Measurements from ENCODE around the gene FBXW10. TPM values are rescaled to one million over a fixed set of nuclear protein-coding genes. Genes with fewer than 3 reads are reported as not detected.
"Not testable (repeated sequence)": the region's sequence is repeated elsewhere in the genome, so short reads cannot be mapped to it uniquely, and the experiment has no call there.

The FBXW10 gene, protein sequence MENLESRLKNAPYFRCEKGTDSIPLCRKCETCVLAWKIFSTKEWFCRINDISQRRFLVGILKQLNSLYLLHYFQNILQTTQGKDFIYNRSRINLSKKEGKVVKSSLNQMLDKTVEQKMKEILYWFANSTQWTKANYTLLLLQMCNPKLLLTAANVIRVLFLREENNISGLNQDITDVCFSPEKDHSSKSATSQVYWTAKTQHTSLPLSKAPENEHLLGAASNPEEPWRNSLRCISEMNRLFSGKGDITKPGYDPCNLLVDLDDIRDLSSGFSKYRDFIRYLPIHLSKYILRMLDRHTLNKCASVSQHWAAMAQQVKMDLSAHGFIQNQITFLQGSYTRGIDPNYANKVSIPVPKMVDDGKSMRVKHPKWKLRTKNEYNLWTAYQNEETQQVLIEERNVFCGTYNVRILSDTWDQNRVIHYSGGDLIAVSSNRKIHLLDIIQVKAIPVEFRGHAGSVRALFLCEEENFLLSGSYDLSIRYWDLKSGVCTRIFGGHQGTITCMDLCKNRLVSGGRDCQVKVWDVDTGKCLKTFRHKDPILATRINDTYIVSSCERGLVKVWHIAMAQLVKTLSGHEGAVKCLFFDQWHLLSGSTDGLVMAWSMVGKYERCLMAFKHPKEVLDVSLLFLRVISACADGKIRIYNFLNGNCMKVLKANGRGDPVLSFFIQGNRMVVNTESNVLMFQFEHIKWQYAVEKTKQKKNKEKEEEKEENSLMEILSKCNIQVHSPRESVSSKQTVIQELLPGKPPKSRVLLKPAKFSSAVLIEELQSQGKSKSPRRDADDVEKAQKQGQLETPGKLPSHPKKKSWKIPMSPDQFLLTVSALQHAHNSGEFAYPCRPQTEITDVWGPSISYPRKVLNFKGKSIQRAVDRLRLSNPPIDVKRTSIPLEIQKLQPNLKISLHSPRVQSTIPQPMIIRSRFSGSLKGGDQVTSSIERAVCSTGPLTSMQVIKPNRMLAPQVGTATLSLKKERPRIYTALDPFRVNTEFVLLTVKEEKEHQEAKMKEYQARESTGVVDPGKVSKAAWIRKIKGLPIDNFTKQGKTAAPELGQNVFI
- total RNA-seq = not detected

DNA sequence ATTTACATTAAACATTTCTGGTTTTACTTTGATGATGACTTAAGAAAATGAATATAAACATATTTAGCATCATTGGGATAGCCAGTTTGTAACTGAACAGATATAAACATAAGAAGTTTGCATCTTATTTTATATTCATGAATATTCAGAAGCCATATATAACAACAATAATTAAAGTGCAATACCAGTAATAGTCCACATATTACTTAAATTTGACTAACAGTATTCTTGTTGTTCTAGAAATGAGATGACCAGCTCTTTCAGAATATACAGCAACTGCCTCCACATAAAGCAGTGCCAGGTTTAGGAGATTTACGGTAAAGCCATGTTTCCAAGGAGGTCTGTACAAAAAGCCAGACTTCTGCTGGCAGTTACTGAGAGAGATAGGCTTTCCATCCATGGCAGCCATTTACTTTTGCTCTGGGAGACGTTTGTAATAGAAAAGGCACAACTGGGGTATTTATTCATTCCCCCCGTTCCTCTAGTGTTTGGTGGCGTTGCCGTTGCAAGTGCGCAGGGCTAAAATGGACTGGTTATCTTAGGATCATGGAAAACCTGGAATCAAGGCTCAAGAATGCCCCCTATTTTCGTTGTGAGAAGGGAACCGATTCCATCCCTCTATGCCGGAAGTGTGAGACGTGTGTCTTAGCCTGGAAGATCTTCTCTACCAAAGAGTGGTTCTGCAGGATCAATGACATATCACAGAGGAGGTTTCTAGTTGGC is at the start of gene FBXW10:
Gene FBXW10, plus strand, starts transcription at position 356 of the 723 bp plus-strand sequence. Its CDS starts 191 bp downstream, at position 547.
- not testable (repeated sequence) for H3K4me1 ChIP-seq (ENCODE audit: control insufficient read depth in 3 of 3, insufficient read depth in 3 of 3, low read length in 3 of 3); H3K36me3 ChIP-seq (ENCODE audit: control insufficient read depth in 3 of 3, insufficient read depth in 3 of 3, low read length in 3 of 3); H3K9ac ChIP-seq (ENCODE audit: low read depth in 1 of 3, low read length in 3 of 3); H3K27me3 ChIP-seq (ENCODE audit: control insufficient read depth in 3 of 3, insufficient read depth in 3 of 3, low read length in 3 of 3); H3K4me3 ChIP-seq (ENCODE audit: low read length in 3 of 3); H3K27ac ChIP-seq (ENCODE audit: low read depth, low read length); H3K9me3 ChIP-seq (ENCODE audit: control insufficient read depth in 3 of 3, low read length in 3 of 3)

DNA sequence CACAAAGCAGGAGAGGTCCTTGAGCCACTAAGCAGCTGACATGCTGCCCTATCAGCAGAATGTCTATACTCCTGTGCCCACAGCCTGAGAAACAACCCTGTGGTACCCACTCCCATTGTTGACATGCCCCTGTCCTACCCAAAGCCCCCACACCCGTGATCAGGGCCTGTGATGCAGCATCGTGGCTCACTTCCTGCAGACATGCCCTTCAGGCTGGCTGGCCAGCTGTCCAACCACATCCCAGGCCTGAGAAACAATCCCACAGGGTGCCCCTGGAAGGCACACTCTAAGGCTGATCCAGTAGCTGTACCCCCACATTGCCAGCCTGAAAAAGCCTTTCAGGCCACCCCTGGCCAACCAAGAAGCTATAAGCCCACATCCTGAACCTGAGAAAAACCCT is 48.7 kb upstream of the FBXW10 start:
- H3K4me3 ChIP-seq (ENCODE audit: low read length in 3 of 3); H3K9me3 ChIP-seq (ENCODE audit: control insufficient read depth in 3 of 3, low read length in 3 of 3); H3K9ac ChIP-seq (ENCODE audit: low read depth in 1 of 3, low read length in 3 of 3); H3K27me3 ChIP-seq (ENCODE audit: control insufficient read depth in 3 of 3, insufficient read depth in 3 of 3, low read length in 3 of 3); H3K4me1 ChIP-seq (ENCODE audit: control insufficient read depth in 3 of 3, insufficient read depth in 3 of 3, low read length in 3 of 3); H3K27ac ChIP-seq (ENCODE audit: low read depth, low read length); H3K36me3 ChIP-seq (ENCODE audit: control insufficient read depth in 3 of 3, insufficient read depth in 3 of 3, low read length in 3 of 3): not testable (repeated sequence)

DNA sequence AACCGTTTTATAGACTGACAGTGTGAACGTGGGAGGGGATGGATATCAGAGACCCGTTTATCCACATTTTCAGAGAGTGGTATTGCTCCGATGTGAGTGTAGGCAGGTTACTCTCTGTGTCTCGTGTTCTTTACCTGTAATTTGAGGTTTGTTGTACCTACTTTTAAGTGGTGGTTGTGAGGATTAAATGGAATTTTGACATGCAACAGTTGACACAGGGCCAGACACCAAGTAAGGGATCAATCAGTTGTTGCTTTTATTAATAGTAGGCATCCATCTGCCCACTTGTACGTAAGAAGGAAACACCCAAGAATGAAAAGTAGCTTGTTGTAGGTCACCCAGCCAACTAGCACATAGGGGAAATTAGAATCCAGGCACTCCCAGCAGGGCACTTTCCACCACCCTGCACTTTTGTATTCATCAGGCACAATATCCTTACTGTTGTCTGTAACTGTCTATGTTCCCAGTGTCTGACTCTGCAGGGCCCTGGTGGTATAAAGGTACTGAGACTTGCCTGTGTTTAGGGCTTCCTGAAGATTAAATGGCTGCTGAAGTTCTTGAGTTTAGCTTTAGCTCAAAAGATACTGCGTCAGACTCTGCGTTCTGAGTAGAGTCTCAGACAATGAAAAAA is 45.3 kb upstream of the FBXW10 start:
- not testable (repeated sequence) for H3K36me3 ChIP-seq (ENCODE audit: control insufficient read depth in 3 of 3, insufficient read depth in 3 of 3, low read length in 3 of 3); H3K9me3 ChIP-seq (ENCODE audit: control insufficient read depth in 3 of 3, low read length in 3 of 3); H3K4me1 ChIP-seq (ENCODE audit: control insufficient read depth in 3 of 3, insufficient read depth in 3 of 3, low read length in 3 of 3); H3K27me3 ChIP-seq (ENCODE audit: control insufficient read depth in 3 of 3, insufficient read depth in 3 of 3, low read length in 3 of 3)
- peak overlapping the region; percentile 61 to 84 (median 62) for H3K9ac ChIP-seq (ENCODE audit: low read depth in 1 of 3, low read length in 3 of 3)
- H3K4me3 ChIP-seq (ENCODE audit: low read length in 3 of 3) = peak overlapping the region; percentile 72 to 77 (median 76)
- peak overlapping the region; percentile 54 for H3K27ac ChIP-seq (ENCODE audit: low read depth, low read length)

DNA sequence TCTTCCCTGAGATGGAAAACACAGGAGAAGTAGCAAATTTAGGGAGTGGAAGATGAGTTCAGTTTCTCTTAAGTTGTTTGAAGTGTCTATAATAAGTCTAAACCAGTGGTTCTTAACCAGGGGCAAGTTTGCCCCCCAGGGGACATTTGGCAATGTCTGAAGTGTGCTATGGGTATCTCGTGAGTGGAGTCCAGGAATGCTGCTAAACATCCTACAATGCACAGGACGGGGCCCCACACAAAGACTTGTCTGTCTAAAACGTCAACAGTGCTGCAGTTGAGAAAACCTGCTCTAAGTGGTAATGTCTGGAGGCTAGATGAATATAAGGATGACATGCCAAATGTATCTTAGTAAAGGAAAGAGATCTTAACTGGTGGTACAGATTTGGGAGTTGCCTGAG is 37.9 kb upstream of the FBXW10 start:
- H3K27me3 ChIP-seq (ENCODE audit: control insufficient read depth in 3 of 3, insufficient read depth in 3 of 3, low read length in 3 of 3); H3K9me3 ChIP-seq (ENCODE audit: control insufficient read depth in 3 of 3, low read length in 3 of 3); H3K4me3 ChIP-seq (ENCODE audit: low read length in 3 of 3); H3K4me1 ChIP-seq (ENCODE audit: control insufficient read depth in 3 of 3, insufficient read depth in 3 of 3, low read length in 3 of 3); H3K9ac ChIP-seq (ENCODE audit: low read depth in 1 of 3, low read length in 3 of 3); H3K27ac ChIP-seq (ENCODE audit: low read depth, low read length); H3K36me3 ChIP-seq (ENCODE audit: control insufficient read depth in 3 of 3, insufficient read depth in 3 of 3, low read length in 3 of 3): not testable (repeated sequence)

DNA sequence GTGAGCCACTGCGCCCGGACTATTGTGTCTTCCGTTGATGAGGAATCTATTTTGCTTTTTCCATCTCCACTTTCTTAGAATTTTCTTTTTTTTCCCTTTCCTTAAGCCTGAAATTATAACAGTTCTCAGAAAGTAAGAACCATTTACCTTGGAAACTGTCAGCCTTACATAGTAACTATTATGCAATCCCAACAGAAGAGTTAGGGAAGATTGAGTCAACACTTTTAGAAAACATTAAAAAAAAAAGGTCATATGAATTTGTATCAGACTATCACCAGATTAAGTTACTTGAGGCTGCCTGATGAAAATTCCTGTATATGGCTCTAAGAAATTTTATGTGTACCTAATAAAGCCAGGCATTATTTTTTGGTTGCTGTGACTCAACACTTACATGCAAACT is 35.6 kb upstream of the FBXW10 start:
- not testable (repeated sequence) for H3K9me3 ChIP-seq (ENCODE audit: control insufficient read depth in 3 of 3, low read length in 3 of 3); H3K27ac ChIP-seq (ENCODE audit: low read depth, low read length); H3K27me3 ChIP-seq (ENCODE audit: control insufficient read depth in 3 of 3, insufficient read depth in 3 of 3, low read length in 3 of 3); H3K4me1 ChIP-seq (ENCODE audit: control insufficient read depth in 3 of 3, insufficient read depth in 3 of 3, low read length in 3 of 3); H3K4me3 ChIP-seq (ENCODE audit: low read length in 3 of 3); H3K36me3 ChIP-seq (ENCODE audit: control insufficient read depth in 3 of 3, insufficient read depth in 3 of 3, low read length in 3 of 3); H3K9ac ChIP-seq (ENCODE audit: low read depth in 1 of 3, low read length in 3 of 3)

DNA sequence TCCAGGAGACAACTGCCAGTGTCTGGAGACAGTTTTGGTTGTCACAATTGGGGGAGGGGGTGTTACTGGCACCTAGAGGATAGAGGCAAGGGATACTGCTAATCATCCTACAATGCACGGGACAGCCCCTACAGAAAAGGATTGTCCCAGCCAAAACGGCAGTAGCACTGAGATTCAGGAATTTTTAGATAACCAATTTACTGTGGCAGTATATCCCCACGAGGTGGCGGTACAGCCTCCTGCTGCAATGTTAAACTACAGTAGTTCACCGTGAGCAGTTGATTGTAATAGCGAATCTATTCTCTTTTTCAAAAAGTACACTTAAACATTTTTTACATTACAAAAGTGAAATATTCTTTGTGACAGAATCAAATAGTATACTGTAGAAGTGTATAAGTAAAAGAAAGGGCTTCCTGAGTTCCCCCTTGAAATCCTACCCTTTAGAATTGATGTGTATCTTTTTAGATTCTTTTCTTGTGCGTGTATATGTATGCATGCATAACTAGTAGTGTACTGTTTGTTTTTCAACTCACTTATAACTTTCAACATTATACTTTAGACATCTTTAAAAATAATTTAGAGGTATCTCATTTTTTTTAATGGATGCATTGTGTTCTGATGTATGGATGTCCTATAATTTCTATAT is 31.4 kb upstream of the FBXW10 start:
- H3K27me3 ChIP-seq (ENCODE audit: control insufficient read depth in 3 of 3, insufficient read depth in 3 of 3, low read length in 3 of 3); H3K4me1 ChIP-seq (ENCODE audit: control insufficient read depth in 3 of 3, insufficient read depth in 3 of 3, low read length in 3 of 3); H3K9me3 ChIP-seq (ENCODE audit: control insufficient read depth in 3 of 3, low read length in 3 of 3); H3K9ac ChIP-seq (ENCODE audit: low read depth in 1 of 3, low read length in 3 of 3); H3K36me3 ChIP-seq (ENCODE audit: control insufficient read depth in 3 of 3, insufficient read depth in 3 of 3, low read length in 3 of 3); H3K4me3 ChIP-seq (ENCODE audit: low read length in 3 of 3); H3K27ac ChIP-seq (ENCODE audit: low read depth, low read length): not testable (repeated sequence)

DNA sequence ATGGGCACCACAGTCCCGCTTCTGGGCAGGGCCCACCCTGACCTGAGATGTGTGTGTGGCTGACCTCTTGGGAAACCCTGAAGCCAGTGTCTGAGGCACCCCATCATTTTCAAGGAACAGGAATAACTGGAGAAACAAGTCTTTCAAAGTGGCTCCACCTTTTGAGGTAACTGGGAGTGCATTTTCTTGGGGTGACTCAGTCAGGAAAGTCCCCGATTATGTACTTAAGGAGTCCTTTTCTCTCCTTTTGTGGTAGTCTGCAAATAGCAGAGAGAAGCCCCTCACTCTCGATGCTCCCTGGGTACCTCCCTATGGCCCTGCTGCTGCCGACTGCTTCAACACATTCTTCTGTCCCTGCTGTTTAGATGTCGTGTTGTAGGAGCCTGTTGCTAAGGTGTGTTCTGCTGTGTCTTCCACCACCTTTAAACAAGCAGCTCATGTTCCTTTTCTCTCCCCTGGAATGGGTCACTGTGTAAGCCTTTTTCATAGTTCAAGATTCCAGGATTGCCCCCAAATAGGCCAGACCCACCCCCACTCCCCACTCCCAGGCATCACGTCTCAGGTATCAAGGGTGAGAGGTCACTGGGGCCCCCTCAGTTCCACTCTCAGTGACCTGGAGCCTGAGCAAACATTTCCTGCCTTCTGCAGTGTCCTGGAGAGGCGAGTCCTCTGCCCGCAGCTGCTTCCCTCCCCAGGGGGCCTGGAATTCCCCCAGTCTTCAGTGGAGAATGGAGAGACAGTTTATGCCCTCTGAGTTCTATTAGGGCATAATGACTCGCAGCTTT is 25.0 kb upstream of the FBXW10 start:
- H3K9ac ChIP-seq (ENCODE audit: low read depth in 1 of 3, low read length in 3 of 3) = peak overlapping the region in 1 of 3 donors; percentile 16
- H3K36me3 ChIP-seq (ENCODE audit: control insufficient read depth in 3 of 3, insufficient read depth in 3 of 3, low read length in 3 of 3); H3K27ac ChIP-seq (ENCODE audit: low read depth, low read length); H3K4me1 ChIP-seq (ENCODE audit: control insufficient read depth in 3 of 3, insufficient read depth in 3 of 3, low read length in 3 of 3); H3K27me3 ChIP-seq (ENCODE audit: control insufficient read depth in 3 of 3, insufficient read depth in 3 of 3, low read length in 3 of 3); H3K4me3 ChIP-seq (ENCODE audit: low read length in 3 of 3); H3K9me3 ChIP-seq (ENCODE audit: control insufficient read depth in 3 of 3, low read length in 3 of 3): not testable (repeated sequence)

DNA sequence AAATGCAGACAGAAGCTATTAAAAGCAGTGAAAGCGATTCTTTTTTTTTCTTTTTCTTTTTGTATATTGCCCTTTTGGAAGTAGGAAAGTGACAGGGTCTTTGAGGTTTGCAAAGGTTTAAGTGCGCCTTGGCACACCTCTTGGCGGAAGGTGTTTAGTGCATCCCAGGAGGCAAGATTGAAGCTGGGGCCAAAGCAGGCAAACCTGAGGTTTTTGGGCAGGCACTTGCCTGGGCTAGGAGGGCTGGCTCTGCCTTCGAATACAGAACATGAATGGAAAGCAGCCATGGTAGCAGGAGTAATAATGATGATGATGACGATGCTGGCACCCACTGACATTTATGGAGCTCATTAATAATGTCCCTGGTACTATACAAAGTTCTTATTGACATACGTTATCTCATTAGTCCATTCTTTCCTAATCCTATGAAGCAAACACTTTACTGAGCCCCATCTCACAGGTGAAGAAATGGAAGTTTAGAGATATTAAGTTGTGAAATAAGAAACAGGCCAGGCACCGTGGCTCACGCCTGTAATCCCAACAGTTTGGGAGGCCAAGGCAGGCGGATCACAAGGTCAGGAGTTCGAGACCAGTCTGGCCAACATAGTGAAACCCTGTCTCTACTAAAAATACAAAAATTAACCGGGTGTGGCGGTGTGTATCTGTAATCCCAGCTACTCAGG is 24.3 kb upstream of the FBXW10 start:
- H3K36me3 ChIP-seq (ENCODE audit: control insufficient read depth in 3 of 3, insufficient read depth in 3 of 3, low read length in 3 of 3); H3K27me3 ChIP-seq (ENCODE audit: control insufficient read depth in 3 of 3, insufficient read depth in 3 of 3, low read length in 3 of 3); H3K4me3 ChIP-seq (ENCODE audit: low read length in 3 of 3); H3K9me3 ChIP-seq (ENCODE audit: control insufficient read depth in 3 of 3, low read length in 3 of 3); H3K27ac ChIP-seq (ENCODE audit: low read depth, low read length); H3K4me1 ChIP-seq (ENCODE audit: control insufficient read depth in 3 of 3, insufficient read depth in 3 of 3, low read length in 3 of 3): not testable (repeated sequence)
- peak overlapping the region in 1 of 3 donors; percentile 16 for H3K9ac ChIP-seq (ENCODE audit: low read depth in 1 of 3, low read length in 3 of 3)
